LNCaP clone FGC (cell line): ENCODE measurements around the gene DPYSL3.

ENCODE experiments used
- DNase-seq: peaks from one replicate; pipeline ENCODE4 v3.0.0-alpha.2; 2011; ENCODE audit warnings: low read depth
- H3K4me3 ChIP-seq: 2 replicates; pipeline ENCODE4 v1.5.1; 2011; ENCODE audit warnings: mild to moderate bottlenecking, low read depth, low read length, control low read depth
- TF ChIP-seq, protein P1 (sequence below): IDR thresholded peaks from 2 replicates; pipeline ENCODE4 v1.5.1; 2012; ENCODE audit warnings: mild to moderate bottlenecking; ENCODE audit not compliant: control insufficient read depth, insufficient read depth; ENCODE audit errors: extremely low read depth

The DPYSL3 gene

DNA sequence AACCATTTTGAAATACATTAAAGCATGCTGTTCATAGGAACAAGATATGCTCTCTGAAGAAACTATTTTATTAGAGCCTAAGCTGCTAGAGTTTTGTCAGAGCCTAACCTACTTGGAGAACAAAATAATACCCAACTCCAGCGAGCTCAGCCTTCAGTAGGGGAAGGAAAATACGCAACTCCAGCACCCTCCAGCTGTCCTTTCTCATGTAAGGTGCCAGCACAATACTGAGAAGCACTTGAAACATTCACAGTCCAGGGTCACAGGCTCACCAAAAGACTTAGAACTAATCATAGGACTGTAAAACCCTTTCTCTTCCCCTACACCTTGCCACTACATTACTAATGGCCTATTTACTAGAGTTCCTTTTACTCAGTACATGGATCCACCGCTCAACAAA is 18.9 kb downstream of the DPYSL3 start:
- DNase-seq = no peak
- no peak overlapping the region for H3K4me3 ChIP-seq
- TF ChIP-seq, protein P1, sequence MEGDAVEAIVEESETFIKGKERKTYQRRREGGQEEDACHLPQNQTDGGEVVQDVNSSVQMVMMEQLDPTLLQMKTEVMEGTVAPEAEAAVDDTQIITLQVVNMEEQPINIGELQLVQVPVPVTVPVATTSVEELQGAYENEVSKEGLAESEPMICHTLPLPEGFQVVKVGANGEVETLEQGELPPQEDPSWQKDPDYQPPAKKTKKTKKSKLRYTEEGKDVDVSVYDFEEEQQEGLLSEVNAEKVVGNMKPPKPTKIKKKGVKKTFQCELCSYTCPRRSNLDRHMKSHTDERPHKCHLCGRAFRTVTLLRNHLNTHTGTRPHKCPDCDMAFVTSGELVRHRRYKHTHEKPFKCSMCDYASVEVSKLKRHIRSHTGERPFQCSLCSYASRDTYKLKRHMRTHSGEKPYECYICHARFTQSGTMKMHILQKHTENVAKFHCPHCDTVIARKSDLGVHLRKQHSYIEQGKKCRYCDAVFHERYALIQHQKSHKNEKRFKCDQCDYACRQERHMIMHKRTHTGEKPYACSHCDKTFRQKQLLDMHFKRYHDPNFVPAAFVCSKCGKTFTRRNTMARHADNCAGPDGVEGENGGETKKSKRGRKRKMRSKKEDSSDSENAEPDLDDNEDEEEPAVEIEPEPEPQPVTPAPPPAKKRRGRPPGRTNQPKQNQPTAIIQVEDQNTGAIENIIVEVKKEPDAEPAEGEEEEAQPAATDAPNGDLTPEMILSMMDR = no peak

DNA sequence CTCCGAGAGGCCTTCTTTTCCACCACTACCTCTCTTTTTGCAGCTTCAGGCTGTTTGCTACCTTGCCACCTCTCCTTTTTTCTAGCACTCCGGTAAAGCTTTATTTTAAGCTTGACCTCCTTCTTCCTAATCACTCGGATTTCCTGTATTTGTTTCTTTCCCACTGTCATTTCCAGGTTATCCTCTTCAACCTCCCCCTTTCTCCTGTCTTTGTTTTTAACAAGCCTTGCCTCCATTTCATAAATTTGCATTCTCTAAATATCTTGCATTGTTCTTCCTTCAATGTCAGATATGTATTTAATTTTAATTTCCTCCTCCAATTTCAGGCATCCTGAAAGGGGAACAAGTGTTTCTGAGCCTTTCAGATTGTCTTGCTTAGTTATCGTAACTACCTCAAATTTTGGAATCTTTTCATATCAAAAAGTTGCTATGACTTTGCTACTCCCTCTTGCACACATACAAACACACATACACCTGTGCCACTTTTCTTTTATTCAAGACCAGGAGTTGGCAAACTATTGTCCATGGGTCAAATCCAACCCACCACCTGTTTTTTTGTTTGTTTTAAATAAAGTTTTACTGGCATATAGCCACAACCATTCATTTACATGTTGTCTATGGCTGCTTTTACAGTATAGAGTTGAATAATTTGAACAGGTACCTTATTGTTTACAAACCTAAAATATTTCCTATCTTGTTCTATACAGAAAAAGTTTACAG is 22.7 kb downstream of the DPYSL3 start:
- no peak overlapping the region for H3K4me3 ChIP-seq
- TF ChIP-seq, protein P1 = no peak
- DNase-seq = no peak

DNA sequence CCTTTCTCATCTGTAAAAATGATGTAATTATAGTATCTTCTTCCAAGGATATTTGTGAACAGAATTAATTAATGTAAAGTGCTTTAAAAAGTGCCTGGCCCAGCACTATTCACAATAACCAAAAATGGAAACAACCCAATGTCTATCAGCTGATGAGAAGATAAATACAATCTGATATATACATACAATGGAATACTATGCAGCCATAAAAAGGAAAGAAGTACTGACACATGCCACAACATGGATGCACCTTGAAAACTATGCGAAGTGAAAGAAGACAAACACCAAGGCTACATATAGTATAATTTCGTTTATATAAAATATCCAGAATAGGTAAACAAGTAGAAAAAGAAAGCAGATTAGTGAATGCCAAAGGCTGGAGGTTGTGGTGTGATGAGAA is 24.1 kb downstream of the DPYSL3 start:
- TF ChIP-seq, protein P1 = no peak
- no peak overlapping the region for H3K4me3 ChIP-seq
- no peak for DNase-seq

DNA sequence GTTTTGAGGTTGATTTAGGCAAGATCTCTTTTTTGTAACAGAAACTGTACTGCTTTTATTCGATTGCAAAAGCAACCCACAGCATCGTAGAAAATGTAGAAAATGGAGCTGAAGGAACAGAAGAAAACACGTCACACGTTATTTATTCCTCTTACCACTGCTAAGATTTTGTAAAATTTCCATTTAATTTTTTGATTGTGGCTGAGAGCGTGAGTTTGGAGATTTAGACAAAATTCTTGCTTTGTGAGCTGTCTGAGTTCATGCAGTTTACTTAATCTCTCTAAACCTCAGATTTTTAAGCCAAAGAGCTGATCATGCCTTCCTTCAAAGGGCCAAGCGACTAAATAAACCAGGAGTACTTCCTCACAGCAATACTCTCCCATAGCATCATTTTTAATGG is 24.8 kb downstream of the DPYSL3 start:
- TF ChIP-seq, protein P1 = no peak
- no peak overlapping the region for H3K4me3 ChIP-seq
- no peak for DNase-seq

DNA sequence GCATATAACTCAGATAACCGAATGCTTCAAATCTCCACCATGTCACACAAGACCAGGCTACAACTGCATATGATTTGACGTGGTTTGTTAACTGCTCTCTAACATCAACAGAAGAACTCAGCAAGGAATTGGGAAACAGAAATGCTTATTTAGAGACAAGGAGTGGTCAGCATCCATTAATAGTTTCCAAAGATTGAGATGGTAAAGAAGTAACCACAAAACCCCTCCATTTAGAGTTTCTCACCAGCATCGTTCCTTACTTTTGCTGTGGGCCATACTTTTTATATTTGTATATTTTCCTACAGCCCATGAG is 25.2 kb downstream of the DPYSL3 start:
- no peak overlapping the region for H3K4me3 ChIP-seq
- DNase-seq = no peak
- TF ChIP-seq, protein P1 = no peak

DNA sequence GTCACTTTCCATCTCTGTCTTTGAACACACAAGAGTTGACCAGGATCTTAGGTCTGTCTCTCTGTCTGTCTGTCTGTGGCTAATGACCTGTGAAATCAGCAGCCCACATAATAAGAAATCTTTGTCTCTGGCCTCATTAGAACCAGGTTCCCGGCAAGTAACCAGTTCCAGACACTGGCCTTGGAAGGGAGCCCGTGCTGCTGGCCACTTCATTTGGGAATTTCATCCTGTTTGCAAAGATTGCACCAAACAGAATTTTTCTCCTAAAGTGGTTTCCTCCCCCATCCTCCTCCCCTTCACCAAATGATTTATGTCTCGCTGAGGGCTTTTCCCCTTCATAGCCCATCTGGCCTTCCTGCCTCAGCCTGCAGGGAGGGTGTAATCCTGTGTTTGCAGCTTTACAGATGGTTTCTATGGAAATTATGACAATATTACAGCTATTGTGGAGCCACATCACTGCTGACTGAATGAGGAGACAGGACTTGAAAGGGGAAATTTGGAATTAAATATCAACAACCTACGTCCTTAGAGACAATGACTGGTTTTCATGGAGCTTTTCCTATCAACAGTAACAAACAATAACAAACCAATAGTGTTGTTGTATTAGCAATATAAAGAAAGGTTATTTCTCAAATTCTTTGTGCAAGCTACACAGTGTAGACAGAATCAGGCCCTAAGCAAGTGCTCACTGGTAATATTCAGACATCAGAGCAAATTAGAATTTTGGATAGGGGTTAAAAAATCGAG is 25.7 kb downstream of the DPYSL3 start:
- DNase-seq = no peak
- TF ChIP-seq, protein P1 = no peak
- H3K4me3 ChIP-seq = no peak overlapping the region
